IMR-90 (cell line): ENCODE data around the gene LRRC75A. TPM values are rescaled to one million over a fixed set of nuclear protein-coding genes. Genes with fewer than 3 reads are reported as not detected.

ENCODE experiments used
- ATAC-seq: fragments of 200-7000 bp; cut with Tn5 transposase; 2 replicates; pipeline ENCODE4 v1.9.1; 2020; ENCODE audit warnings: low read depth, mild to moderate bottlenecking, moderate library complexity
- BruUV-seq: library from RNA; stranded (reverse); fragments of 400-500 nt; replicated peaks from 2 replicates; lab custom pipeline; 2021; lab: Mats Ljungman, UMichigan
- CTCF ChIA-PET: fragments of 300-600 bp; formaldehyde crosslinking; extraction: SDS; loops from one replicate; lab custom pipeline; 2021; ENCODE audit warnings: antibody characterized with exemption; lab: Yijun Ruan, JAX
- POLR2A ChIA-PET: fragments of 300-600 bp; sonication (Branson Sonifier 250); formaldehyde crosslinking; loops from one replicate; lab custom pipeline; 2022; ENCODE audit warnings: antibody characterized with exemption; ENCODE audit not compliant: unreplicated experiment; lab: Charles Lee
- DNase-seq: peaks from one replicate; pipeline ENCODE4 v3.0.0; 2013
- H2AFZ ChIP-seq: replicated peaks from 2 replicates; pipeline ENCODE3; 2013; ENCODE audit warnings: low read length, mild to moderate bottlenecking; ENCODE audit not compliant: poor library complexity
- H2AK5ac ChIP-seq: 2 replicates; pipeline ENCODE4 v1.6.1; 2013; ENCODE audit warnings: low read depth, low read length, inconsistent platforms
- H2AK9ac ChIP-seq: replicated peaks from 2 replicates; pipeline ENCODE3; 2013; ENCODE audit warnings: mild to moderate bottlenecking, low read depth, low read length, moderate library complexity; ENCODE audit not compliant: poor library complexity
- H2BK120ac ChIP-seq: 2 replicates; pipeline ENCODE4 v1.6.1; 2013; ENCODE audit warnings: low read depth, low read length, inconsistent platforms
- H2BK15ac ChIP-seq: 3 replicates; pipeline ENCODE4 v1.6.1; 2013; ENCODE audit warnings: low read depth, low read length, inconsistent platforms
- H2BK20ac ChIP-seq: 2 replicates; pipeline ENCODE4 v1.6.1; 2013; ENCODE audit warnings: low read depth, mild to moderate bottlenecking, inconsistent platforms, low read length, moderate library complexity
- H2BK5ac ChIP-seq: 2 replicates; pipeline ENCODE4 v1.6.1; 2013; ENCODE audit warnings: mild to moderate bottlenecking, low read depth, low read length, inconsistent platforms; ENCODE audit not compliant: poor library complexity, severe bottlenecking
- H3K14ac ChIP-seq: replicated peaks from 2 replicates; pipeline ENCODE4 v1.6.1; 2013; ENCODE audit warnings: low read depth, low read length, inconsistent platforms
- H3K18ac ChIP-seq: 2 replicates; pipeline ENCODE4 v1.6.1; 2013; ENCODE audit warnings: low read depth, low read length, control low read depth
- H3K23ac ChIP-seq: 2 replicates; pipeline ENCODE4 v1.6.1; 2013; ENCODE audit warnings: low read depth, low read length, inconsistent platforms
- H3K27ac ChIP-seq: 2 replicates; pipeline ENCODE4 v1.5.1; 2013; ENCODE audit warnings: mild to moderate bottlenecking, control low read depth, low read length; ENCODE audit not compliant: insufficient read depth
- H3K27me3 ChIP-seq: 2 replicates; pipeline ENCODE4 v1.6.1; 2013; ENCODE audit warnings: low read length; ENCODE audit not compliant: control insufficient read depth, insufficient read depth
- H3K36me3 ChIP-seq: 2 replicates; pipeline ENCODE4 v1.6.1; 2013; ENCODE audit warnings: low read length, mixed read lengths; ENCODE audit not compliant: control insufficient read depth, insufficient read depth
- H3K4ac ChIP-seq: 2 replicates; pipeline ENCODE4 v1.6.1; 2013; ENCODE audit warnings: low read depth, low read length, inconsistent platforms
- H3K4me1 ChIP-seq: 2 replicates; pipeline ENCODE4 v1.6.1; 2013; ENCODE audit warnings: low read length, mixed read lengths; ENCODE audit not compliant: control insufficient read depth, insufficient read depth
- H3K4me2 ChIP-seq: 2 replicates; pipeline ENCODE4 v1.6.1; 2013; ENCODE audit warnings: low read depth, mild to moderate bottlenecking, control low read depth, low read length, moderate library complexity
- H3K4me3 ChIP-seq: 2 replicates; pipeline ENCODE4 v1.5.1; 2013; ENCODE audit warnings: low read depth, mild to moderate bottlenecking, control low read depth, low read length, moderate library complexity; ENCODE audit not compliant: insufficient read depth
- H3K56ac ChIP-seq: 2 replicates; pipeline ENCODE4 v1.6.1; 2013; ENCODE audit warnings: low read length, inconsistent platforms; ENCODE audit not compliant: insufficient read depth; ENCODE audit errors: extremely low read depth
- H3K79me1 ChIP-seq, 2 experiments: 2 replicates each; pipeline ENCODE4 v1.6.1; 2013; ENCODE audit warnings: low read length in 2 of 2, inconsistent platforms in 1 of 2, low read depth in 1 of 2
- H3K9ac ChIP-seq: 2 replicates; pipeline ENCODE4 v1.6.1; 2013; ENCODE audit warnings: low read depth, low read length, control low read depth
- H3K9me1 ChIP-seq: 2 replicates; pipeline ENCODE4 v1.6.1; 2013; ENCODE audit warnings: low read length, inconsistent platforms; ENCODE audit not compliant: insufficient read depth
- H3K9me3 ChIP-seq: 2 replicates; pipeline ENCODE4 v1.6.1; 2013; ENCODE audit warnings: low read length; ENCODE audit not compliant: control insufficient read depth, insufficient read depth
- H4K20me1 ChIP-seq: 2 replicates; pipeline ENCODE4 v1.6.1; 2013; ENCODE audit warnings: low read length, inconsistent platforms; ENCODE audit not compliant: insufficient read depth
- H4K5ac ChIP-seq: 2 replicates; pipeline ENCODE4 v1.6.1; 2013; ENCODE audit warnings: mild to moderate bottlenecking, low read depth, low read length, control low read depth
- H4K8ac ChIP-seq, 2 experiments: 2 replicates each; pipeline ENCODE4 v1.6.1; 2013; ENCODE audit warnings: low read depth in 2 of 2, low read length in 2 of 2, control low read depth in 1 of 2, inconsistent platforms in 1 of 2
- H4K91ac ChIP-seq: 2 replicates; pipeline ENCODE4 v1.6.1; 2013; ENCODE audit warnings: low read depth, low read length, inconsistent platforms; ENCODE audit not compliant: insufficient read depth
- MAFK ChIP-seq: IDR thresholded peaks from 2 replicates; pipeline ENCODE4 v1.6.1; 2012; ENCODE audit warnings: low read depth, low read length, improper control_type of control experiment
- USF2 ChIP-seq: fragments of 150-350 bp; IDR thresholded peaks from 2 replicates; pipeline ENCODE4 v1.6.1; 2017; ENCODE audit warnings: mild to moderate bottlenecking, antibody characterized with exemption, low read length, low read depth
- WGBS, 2 experiments: methylation state at CpG; one replicate each; pipeline versions ENCODE4 v1.1.5 to v1.1.7; 2013; ENCODE audit warnings: missing lambda C conversion rate in 2 of 2; ENCODE audit not compliant: insufficient read length in 1 of 2; ENCODE audit errors: extremely low coverage in 2 of 2; 5-methylcytosine and 5-hydroxymethylcytosine counted together
- dilution Hi-C: fragments of 300-500 bp; cut with HindIII; formaldehyde crosslinking; loops from one replicate; pipeline ENCODE4 v1.14.3; 2018; ENCODE audit warnings: low sequenced_read_pairs; ENCODE audit not compliant: unreplicated experiment
- in situ Hi-C: fragments of 300-500 bp; cut with MboI; formaldehyde crosslinking; loops from 3 replicates; pipeline ENCODE4 v1.14.3; 2019; ENCODE audit warnings: low sequenced_read_pairs, inconsistent platforms, mixed read lengths
- intact Hi-C: fragments of 100-400 bp; cut with micrococcal nuclease; formaldehyde crosslinking; loops from 2 replicates; pipeline ENCODE4 v1.10.0; 2022
- polyA plus RNA-seq, 3 experiments: library from polyadenylated mRNA; depleted of rRNA; stranded (reverse); fragments of >200 nt; gene quantifications; 2 replicates each; pipeline ENCODE4 v1.2.3, GENCODE V29; 2012; ENCODE audit warnings: low replicate concordance in 1 of 3
- total RNA-seq: library from RNA; depleted of rRNA; stranded (reverse); fragments of >200 nt; gene quantifications from 2 replicates; pipeline ENCODE4 v1.2.3, GENCODE V29; 2012

Gene LRRC75A
- total and polyA plus RNA-seq, 2 of the 4 experiments (the other 2 are of a cell fraction): 0.72 to 1.0 TPM

GRCh38 chr17:16493531-16494046 is 1.6 kb upstream of the LRRC75A start:
- H3K27ac ChIP-seq: no peak overlapping the region
- no peak overlapping the region for H2BK5ac ChIP-seq
- no peak overlapping the region for H3K4me3 ChIP-seq
- DNase-seq: no peak
- H4K91ac ChIP-seq: no peak overlapping the region
- no peak overlapping the region for H3K4ac ChIP-seq
- no peak overlapping the region for H3K9ac ChIP-seq
- H3K4me1 ChIP-seq: no peaks in the 10 kb centered on the region; the same call in 1 of the 2 replicates
- H3K9me3 ChIP-seq: no peaks in the 10 kb centered on the region
- H3K14ac ChIP-seq: no peak overlapping the region
- 60% methylated on average over 1 of the region's 5 CpGs; no CpG with 5 or more reads in 1 of the 2 experiments for WGBS, 2 experiments
- no peaks in the 10 kb centered on the region for H4K20me1 ChIP-seq
- no peak overlapping the region for H2BK120ac ChIP-seq
- H3K36me3 ChIP-seq: no peaks in the 10 kb centered on the region
- no peak overlapping the region for H2BK20ac ChIP-seq
- H2AFZ ChIP-seq: no peak overlapping the region
- TF ChIP-seq USF2 (no peak), MAFK (no peak)
- H4K5ac ChIP-seq: no peak overlapping the region
- in situ Hi-C loops: no loop called here
- no peak for ATAC-seq
- peaks cover 66% of the 10 kb centered on the region for H3K27me3 ChIP-seq
- no TSS peak for BruUV-seq
- H3K4me2 ChIP-seq: no peak overlapping the region
- no peak overlapping the region for H2AK9ac ChIP-seq
- no peak overlapping the region for H3K18ac ChIP-seq
- H3K23ac ChIP-seq: no peak overlapping the region
- H2BK15ac ChIP-seq: no peak overlapping the region
- H4K8ac ChIP-seq: no peak overlapping the region
- no peak overlapping the region for H3K56ac ChIP-seq
- ChIA-PET POLR2A (no interaction called here), CTCF (no interaction called here)
- H3K9me1 ChIP-seq: no peaks in the 10 kb centered on the region
- no peaks in the 10 kb centered on the region for H3K79me1 ChIP-seq
- intact Hi-C loops: no loop called here
- H2AK5ac ChIP-seq: no peak overlapping the region
- dilution Hi-C loops: no loop called here
